ENCODE measurements around the gene CYB5B. TPM values are rescaled to one million over a fixed set of nuclear protein-coding genes. Genes with fewer than 3 reads are reported as not detected.
"Not testable (repeated sequence)": the region's sequence is repeated elsewhere in the genome, so short reads cannot be mapped to it uniquely, and the experiment has no call there.

CYB5B gene
- total and polyA plus RNA-seq, 4 donors, result 41.5 to 75.0 (median 50.4) TPM

- Histone ChIP-seq H3K9me3 (ENCODE audit: control insufficient read depth, low read length) (no peaks in the 10 kb centered on the region), H3K27ac (ENCODE audit: low read depth in 1 of 2, low read length in 2 of 2) (no peak overlapping the region), H3K4me1 (ENCODE audit: control insufficient read depth in 1 of 2, insufficient read depth in 2 of 2, low read length in 2 of 2) (no peaks in the 10 kb centered on the region), H3K27me3 (ENCODE audit: control insufficient read depth in 1 of 2, insufficient read depth in 2 of 2, low read length in 1 of 2) (no peaks in the 10 kb centered on the region), H3K36me3 (ENCODE audit: control insufficient read depth in 1 of 2, insufficient read depth in 2 of 2, low read length in 1 of 2) (no peaks in the 10 kb centered on the region), H3K4me3 (ENCODE audit: low read length in 2 of 2) (no peak overlapping the region)
- 17 to 20% methylated on average over 7 of the region's 7 CpGs for WGBS, 2 donors
- ATAC-seq (ENCODE audit: low FRiP score), result peak; percentile 38
- intact Hi-C loops (cut with DNase I), result no loop called here
- no peak for DNase-seq
Measured at GRCh38 chr16:69417520-69418199, 6.8 kb upstream of the CYB5B start.

GRCh38 chr16:69419956-69420355, 4.5 kb upstream of the CYB5B start:
- 88 to 93% methylated on average over 4 of the region's 4 CpGs for WGBS, 2 donors
- no peak overlapping the region for H3K27ac ChIP-seq (ENCODE audit: low read depth in 1 of 2, low read length in 2 of 2)
- no peaks in the 10 kb centered on the region for H3K27me3 ChIP-seq (ENCODE audit: control insufficient read depth in 1 of 2, insufficient read depth in 2 of 2, low read length in 1 of 2)
- no peaks in the 10 kb centered on the region for H3K9me3 ChIP-seq (ENCODE audit: control insufficient read depth, low read length)
- DNase-seq (no peak), ATAC-seq (ENCODE audit: low FRiP score) (no peak)
- no peaks in the 10 kb centered on the region for H3K36me3 ChIP-seq (ENCODE audit: control insufficient read depth in 1 of 2, insufficient read depth in 2 of 2, low read length in 1 of 2)
- H3K4me1 ChIP-seq (ENCODE audit: control insufficient read depth in 1 of 2, insufficient read depth in 2 of 2, low read length in 2 of 2), result no peaks in the 10 kb centered on the region
- no peak overlapping the region for H3K4me3 ChIP-seq (ENCODE audit: low read length in 2 of 2)
- intact Hi-C loops (cut with DNase I), result no loop called here

- Histone ChIP-seq H3K27me3 (ENCODE audit: control insufficient read depth in 1 of 2, insufficient read depth in 2 of 2, low read length in 1 of 2) (no peaks in the 10 kb centered on the region), H3K4me3 (ENCODE audit: low read length in 2 of 2) (no peak overlapping the region), H3K36me3 (ENCODE audit: control insufficient read depth in 1 of 2, insufficient read depth in 2 of 2, low read length in 1 of 2) (no peaks in the 10 kb centered on the region), H3K4me1 (ENCODE audit: control insufficient read depth in 1 of 2, insufficient read depth in 2 of 2, low read length in 2 of 2) (no peaks in the 10 kb centered on the region), H3K27ac (ENCODE audit: low read depth in 1 of 2, low read length in 2 of 2) (no peak overlapping the region), H3K9me3 (ENCODE audit: control insufficient read depth, low read length) (no peaks in the 10 kb centered on the region)
- ATAC-seq (ENCODE audit: low FRiP score) (no peak), DNase-seq (no peak)
- intact Hi-C loops (cut with DNase I), result no loop called here
- WGBS, 2 donors, result 72 to 77% methylated on average over 11 of the region's 11 CpGs
Measured at GRCh38 chr16:69423189-69423588, 1.2 kb upstream of the CYB5B start.

GRCh38 chr16:69424935-69425784, 741 bp downstream of the CYB5B start:
- no peaks in the 10 kb centered on the region for H3K27me3 ChIP-seq (ENCODE audit: control insufficient read depth in 1 of 2, insufficient read depth in 2 of 2, low read length in 1 of 2)
- DNase-seq, result no peak
- no peaks in the 10 kb centered on the region for H3K4me1 ChIP-seq (ENCODE audit: control insufficient read depth in 1 of 2, insufficient read depth in 2 of 2, low read length in 2 of 2)
- intact Hi-C loops (cut with DNase I), result loop anchor here in 1 of 2 donors (1.0 kb wide), 1 partner anchor 57 kb away; no protein-coding TSS in a partner anchor
- 13 to 14% methylated on average over 11 of the region's 11 CpGs for WGBS, 2 donors
- peaks cover 0 to 2% of the 10 kb centered on the region in 2 donors for H3K36me3 ChIP-seq (ENCODE audit: control insufficient read depth in 1 of 2, insufficient read depth in 2 of 2, low read length in 1 of 2)
- H3K27ac ChIP-seq (ENCODE audit: low read depth in 1 of 2, low read length in 2 of 2), result peak overlapping the region in 1 of 2 donors; percentile 30
- H3K4me3 ChIP-seq (ENCODE audit: low read length in 2 of 2), result peak overlapping the region; percentile 43 to 79
- no peaks in the 10 kb centered on the region for H3K9me3 ChIP-seq (ENCODE audit: control insufficient read depth, low read length)
- no peak for ATAC-seq (ENCODE audit: low FRiP score)

- no peak overlapping the region for H3K4me3 ChIP-seq (ENCODE audit: low read length in 2 of 2)
- no peaks in the 10 kb centered on the region for H3K27me3 ChIP-seq (ENCODE audit: control insufficient read depth in 1 of 2, insufficient read depth in 2 of 2, low read length in 1 of 2)
- H3K4me1 ChIP-seq (ENCODE audit: control insufficient read depth in 1 of 2, insufficient read depth in 2 of 2, low read length in 2 of 2), result no peaks in the 10 kb centered on the region
- peaks cover 0 to 2% of the 10 kb centered on the region in 2 donors for H3K36me3 ChIP-seq (ENCODE audit: control insufficient read depth in 1 of 2, insufficient read depth in 2 of 2, low read length in 1 of 2)
- 99 to 100% methylated on average over 2 of the region's 2 CpGs for WGBS, 2 donors
- DNase-seq (no peak), ATAC-seq (ENCODE audit: low FRiP score) (no peak)
- H3K9me3 ChIP-seq (ENCODE audit: control insufficient read depth, low read length), result no peaks in the 10 kb centered on the region
- no peak overlapping the region for H3K27ac ChIP-seq (ENCODE audit: low read depth in 1 of 2, low read length in 2 of 2)
- intact Hi-C loops (cut with DNase I), result no loop called here
Measured at GRCh38 chr16:69428652-69429051, 4.2 kb downstream of the CYB5B start.

GRCh38 chr16:69429058-69429640, 4.7 kb downstream of the CYB5B start:
- DNase-seq; intact Hi-C loops (cut with DNase I); H3K36me3 ChIP-seq (ENCODE audit: control insufficient read depth in 1 of 2, insufficient read depth in 2 of 2, low read length in 1 of 2); H3K27ac ChIP-seq (ENCODE audit: low read depth in 1 of 2, low read length in 2 of 2); H3K9me3 ChIP-seq (ENCODE audit: control insufficient read depth, low read length); ATAC-seq (ENCODE audit: low FRiP score); H3K4me3 ChIP-seq (ENCODE audit: low read length in 2 of 2); H3K4me1 ChIP-seq (ENCODE audit: control insufficient read depth in 1 of 2, insufficient read depth in 2 of 2, low read length in 2 of 2); H3K27me3 ChIP-seq (ENCODE audit: control insufficient read depth in 1 of 2, insufficient read depth in 2 of 2, low read length in 1 of 2): not testable (repeated sequence)
- 98 to 99% methylated on average over 7 of the region's 7 CpGs for WGBS, 2 donors

- ATAC-seq (ENCODE audit: low FRiP score) (no peak), DNase-seq (no peak)
- no peaks in the 10 kb centered on the region for H3K27me3 ChIP-seq (ENCODE audit: control insufficient read depth in 1 of 2, insufficient read depth in 2 of 2, low read length in 1 of 2)
- 88 to 90% methylated on average over 2 of the region's 2 CpGs for whole genome bisulfite sequencing, 2 donors
- no peaks in the 10 kb centered on the region for H3K9me3 ChIP-seq (ENCODE audit: control insufficient read depth, low read length)
- intact Hi-C loops (cut with DNase I), result no loop called here
- peaks cover 0 to 2% of the 10 kb centered on the region in 2 donors for H3K36me3 ChIP-seq (ENCODE audit: control insufficient read depth in 1 of 2, insufficient read depth in 2 of 2, low read length in 1 of 2)
- H3K4me1 ChIP-seq (ENCODE audit: control insufficient read depth in 1 of 2, insufficient read depth in 2 of 2, low read length in 2 of 2), result no peaks in the 10 kb centered on the region
- no peak overlapping the region for H3K27ac ChIP-seq (ENCODE audit: low read depth in 1 of 2, low read length in 2 of 2)
- H3K4me3 ChIP-seq (ENCODE audit: low read length in 2 of 2), result no peak overlapping the region
Measured at GRCh38 chr16:69431948-69432468, 7.6 kb downstream of the CYB5B start.

GRCh38 chr16:69434066-69434465, 9.6 kb downstream of the CYB5B start:
- H3K4me1 ChIP-seq (ENCODE audit: control insufficient read depth in 1 of 2, insufficient read depth in 2 of 2, low read length in 2 of 2), result no peaks in the 10 kb centered on the region
- H3K27me3 ChIP-seq (ENCODE audit: control insufficient read depth in 1 of 2, insufficient read depth in 2 of 2, low read length in 1 of 2), result no peaks in the 10 kb centered on the region
- DNase-seq (no peak), ATAC-seq (ENCODE audit: low FRiP score) (no peak)
- H3K4me3 ChIP-seq (ENCODE audit: low read length in 2 of 2), result no peak overlapping the region
- no peaks in the 10 kb centered on the region for H3K36me3 ChIP-seq (ENCODE audit: control insufficient read depth in 1 of 2, insufficient read depth in 2 of 2, low read length in 1 of 2)
- no peak overlapping the region for H3K27ac ChIP-seq (ENCODE audit: low read depth in 1 of 2, low read length in 2 of 2)
- H3K9me3 ChIP-seq (ENCODE audit: control insufficient read depth, low read length), result no peaks in the 10 kb centered on the region
- intact Hi-C loops (cut with DNase I), result no loop called here
- WGBS, 2 donors, result 89 to 93% methylated on average over 1 of the region's 1 CpG

Measured in aorta (tissue), 5 donors.